Measurements from ENCODE around the gene WTIP. TPM values are rescaled to one million over a fixed set of nuclear protein-coding genes. Genes with fewer than 3 reads are reported as not detected.
"Not testable (repeated sequence)": the region's sequence is repeated elsewhere in the genome, so short reads cannot be mapped to it uniquely, and the experiment has no call there.

Gene WTIP
- total RNA-seq, 1 donor from 2014 or later: 0.86 TPM

- intact Hi-C loops (cut with micrococcal nuclease): no loop called here
- Mint-ChIP-seq H3K9me3 (no peaks in the 10 kb centered on the region), H3K4me1 (ENCODE audit: low read depth) (no peaks in the 10 kb centered on the region), H3K4me3 (no peak overlapping the region), H3K27ac (no peak overlapping the region), H3K36me3 (ENCODE audit: low read depth) (peaks cover 48% of the 10 kb centered on the region), H3K27me3 (ENCODE audit: insufficient read depth) (no peaks in the 10 kb centered on the region)
- no peak for DNase-seq (ENCODE audit: low spot score)
These were observed 13.1 kb upstream of the WTIP start for GRCh38 chr19:34468409-34468808.

- H3K27me3 Mint-ChIP-seq (ENCODE audit: insufficient read depth); DNase-seq (ENCODE audit: low spot score); H3K9me3 Mint-ChIP-seq; intact Hi-C loops (cut with micrococcal nuclease); H3K27ac Mint-ChIP-seq; H3K4me1 Mint-ChIP-seq (ENCODE audit: low read depth); H3K4me3 Mint-ChIP-seq: not testable (repeated sequence)
- peaks cover 48% of the 10 kb centered on the region for H3K36me3 Mint-ChIP-seq (ENCODE audit: low read depth)
These were observed 12.5 kb upstream of the WTIP start for GRCh38 chr19:34469026-34469425.

GRCh38 chr19:34471906-34472700 lies 9.5 kb upstream of the WTIP start:
- intact Hi-C loops (cut with micrococcal nuclease): no loop called here
- H3K27ac Mint-ChIP-seq: no peak overlapping the region
- H3K9me3 Mint-ChIP-seq: no peaks in the 10 kb centered on the region
- H3K4me1 Mint-ChIP-seq (ENCODE audit: low read depth): peaks cover 8% of the 10 kb centered on the region
- no peaks in the 10 kb centered on the region for H3K27me3 Mint-ChIP-seq (ENCODE audit: insufficient read depth)
- no peak overlapping the region for H3K4me3 Mint-ChIP-seq
- H3K36me3 Mint-ChIP-seq (ENCODE audit: low read depth): peaks cover 40% of the 10 kb centered on the region
- no peak for DNase-seq (ENCODE audit: low spot score)

- intact Hi-C loops (cut with micrococcal nuclease): loop anchor here (2.0 kb wide), 1 partner anchor 26 kb away; no protein-coding TSS in a partner anchor
- Mint-ChIP-seq H3K4me3 (no peak overlapping the region), H3K27me3 (ENCODE audit: insufficient read depth) (peaks cover 6% of the 10 kb centered on the region), H3K36me3 (ENCODE audit: low read depth) (peaks cover 28% of the 10 kb centered on the region), H3K4me1 (ENCODE audit: low read depth) (peaks cover 8% of the 10 kb centered on the region), H3K9me3 (no peaks in the 10 kb centered on the region), H3K27ac (no peak overlapping the region)
- DNase-seq (ENCODE audit: low spot score): no peak
These were observed 7.1 kb upstream of the WTIP start for GRCh38 chr19:34474233-34474989.

GRCh38 chr19:34475026-34475974 lies 6.3 kb upstream of the WTIP start:
- DNase-seq (ENCODE audit: low spot score): no peak
- Mint-ChIP-seq H3K36me3 (ENCODE audit: low read depth) (peaks cover 26% of the 10 kb centered on the region), H3K27ac (peak overlapping the region; percentile 48), H3K4me3 (no peak overlapping the region), H3K9me3 (no peaks in the 10 kb centered on the region), H3K4me1 (ENCODE audit: low read depth) (peaks cover 8% of the 10 kb centered on the region), H3K27me3 (ENCODE audit: insufficient read depth) (peaks cover 11% of the 10 kb centered on the region)
- intact Hi-C loops (cut with micrococcal nuclease): loop anchor here (2.0 kb wide), 1 partner anchor 26 kb away; no protein-coding TSS in a partner anchor

GRCh38 chr19:34475975-34476594 lies 5.5 kb upstream of the WTIP start:
- H3K9me3 Mint-ChIP-seq: no peaks in the 10 kb centered on the region
- intact Hi-C loops (cut with micrococcal nuclease): loop anchor here (2.0 kb wide), 1 partner anchor 25 kb away; no protein-coding TSS in a partner anchor

GRCh38 chr19:34478496-34478895 lies 3.1 kb upstream of the WTIP start:
- H3K27ac Mint-ChIP-seq; intact Hi-C loops (cut with micrococcal nuclease); H3K9me3 Mint-ChIP-seq; H3K4me1 Mint-ChIP-seq (ENCODE audit: low read depth); H3K36me3 Mint-ChIP-seq (ENCODE audit: low read depth); DNase-seq (ENCODE audit: low spot score); H3K4me3 Mint-ChIP-seq: not testable (repeated sequence)
- peaks cover 26% of the 10 kb centered on the region for H3K27me3 Mint-ChIP-seq (ENCODE audit: insufficient read depth)

More at GRCh38 chr19:34475975-34476594, 5.5 kb upstream of the WTIP start:
- no peak overlapping the region for H3K4me3 Mint-ChIP-seq
- peaks cover 15% of the 10 kb centered on the region for H3K27me3 Mint-ChIP-seq (ENCODE audit: insufficient read depth)
- no peak for DNase-seq (ENCODE audit: low spot score)
- H3K36me3 Mint-ChIP-seq (ENCODE audit: low read depth): peaks cover 24% of the 10 kb centered on the region
- peaks cover 8% of the 10 kb centered on the region for H3K4me1 Mint-ChIP-seq (ENCODE audit: low read depth)
- no peak overlapping the region for H3K27ac Mint-ChIP-seq

- DNase-seq (ENCODE audit: low spot score): no peak
- Mint-ChIP-seq H3K36me3 (ENCODE audit: low read depth) (peaks cover 7% of the 10 kb centered on the region), H3K4me1 (ENCODE audit: low read depth) (peaks cover 8% of the 10 kb centered on the region), H3K27me3 (ENCODE audit: insufficient read depth) (peaks cover 35% of the 10 kb centered on the region), H3K27ac (no peak overlapping the region), H3K4me3 (no peak overlapping the region), H3K9me3 (no peaks in the 10 kb centered on the region)
- intact Hi-C loops (cut with micrococcal nuclease): no loop called here
These were observed 2.2 kb upstream of the WTIP start for GRCh38 chr19:34479396-34479795.

- Mint-ChIP-seq H3K4me3 (no peak overlapping the region), H3K4me1 (ENCODE audit: low read depth) (no peaks in the 10 kb centered on the region), H3K27me3 (ENCODE audit: insufficient read depth) (peaks cover 36% of the 10 kb centered on the region), H3K9me3 (no peaks in the 10 kb centered on the region), H3K36me3 (ENCODE audit: low read depth) (peaks cover 4% of the 10 kb centered on the region), H3K27ac (no peak overlapping the region)
- DNase-seq (ENCODE audit: low spot score): no peak
- intact Hi-C loops (cut with micrococcal nuclease): no loop called here
These were observed 1.1 kb upstream of the WTIP start for GRCh38 chr19:34480491-34480890.

- Mint-ChIP-seq H3K9me3 (no peaks in the 10 kb centered on the region), H3K4me3 (no peak overlapping the region), H3K4me1 (ENCODE audit: low read depth) (no peaks in the 10 kb centered on the region), H3K27ac (no peak overlapping the region), H3K27me3 (ENCODE audit: insufficient read depth) (peaks cover 46% of the 10 kb centered on the region), H3K36me3 (ENCODE audit: low read depth) (no peaks in the 10 kb centered on the region)
- DNase-seq (ENCODE audit: low spot score): no peak
- intact Hi-C loops (cut with micrococcal nuclease): no loop called here
These were observed 362 bp downstream of the WTIP start for GRCh38 chr19:34481861-34482379.

GRCh38 chr19:34482380-34483250 lies 1.1 kb downstream of the WTIP start:
- no peaks in the 10 kb centered on the region for H3K9me3 Mint-ChIP-seq
- no peaks in the 10 kb centered on the region for H3K4me1 Mint-ChIP-seq (ENCODE audit: low read depth)
- intact Hi-C loops (cut with micrococcal nuclease): no loop called here
- H3K36me3 Mint-ChIP-seq (ENCODE audit: low read depth): no peaks in the 10 kb centered on the region
- H3K4me3 Mint-ChIP-seq: peak overlapping the region; percentile 45
- peaks cover 46% of the 10 kb centered on the region for H3K27me3 Mint-ChIP-seq (ENCODE audit: insufficient read depth)
- H3K27ac Mint-ChIP-seq: no peak overlapping the region
- DNase-seq (ENCODE audit: low spot score): no peak
